ENCODE data around the gene RFX1. TPM values are rescaled to one million over a fixed set of nuclear protein-coding genes. Genes with fewer than 3 reads are reported as not detected.
A peak's percentile ranks its signal among the peaks of the same experiment; 100 is the strongest.

The RFX1 gene
- polyA plus RNA-seq, 1 donor from 2014 or later: 2.2 TPM

- Histone ChIP-seq H3K79me2 (replicated peaks; ENCODE audit: insufficient read depth, low read length) (peaks cover 12% of the 10 kb centered on the region), H3K9me2 (ENCODE audit: insufficient read depth, low read length) (no peaks in the 10 kb centered on the region), H3K36me3 (ENCODE audit: insufficient read depth, low read length) (no peaks in the 10 kb centered on the region), H3K4me2 (ENCODE audit: low read length) (no peak overlapping the region), H3K27ac (ENCODE audit: low read length) (peak overlapping the region; percentile 98), H2AFZ (ENCODE audit: low read depth, low read length) (peak overlapping the region; percentile 96), H3K27me3 (ENCODE audit: insufficient read depth, low read depth, low read length) (no peaks in the 10 kb centered on the region), H3K4me3 (ENCODE audit: low read length) (peak overlapping the region; percentile 74), H3K9me3 (ENCODE audit: low read length) (no peaks in the 10 kb centered on the region), H4K20me1 (ENCODE audit: insufficient read depth) (no peaks in the 10 kb centered on the region), H3K9ac (ENCODE audit: low read length) (peak overlapping the region; percentile 95), H3F3A (ENCODE audit: insufficient read depth, low read length, poor library complexity, severe bottlenecking) (no peaks in the 10 kb centered on the region)
- TF ChIP-seq RAD21 (conservative IDR thresholded peaks at IDR 0.05) (no peak), POLR2AphosphoS5 (IDR thresholded peaks at IDR 0.05) (no peak), EP300 (conservative IDR thresholded peaks at IDR 0.05; ENCODE audit: poor library complexity, severe bottlenecking) (peak; percentile 12), SMC3 (conservative IDR thresholded peaks at IDR 0.05; ENCODE audit: poor library complexity) (peak; percentile 19)
- TF ChIP-seq, protein P1, sequence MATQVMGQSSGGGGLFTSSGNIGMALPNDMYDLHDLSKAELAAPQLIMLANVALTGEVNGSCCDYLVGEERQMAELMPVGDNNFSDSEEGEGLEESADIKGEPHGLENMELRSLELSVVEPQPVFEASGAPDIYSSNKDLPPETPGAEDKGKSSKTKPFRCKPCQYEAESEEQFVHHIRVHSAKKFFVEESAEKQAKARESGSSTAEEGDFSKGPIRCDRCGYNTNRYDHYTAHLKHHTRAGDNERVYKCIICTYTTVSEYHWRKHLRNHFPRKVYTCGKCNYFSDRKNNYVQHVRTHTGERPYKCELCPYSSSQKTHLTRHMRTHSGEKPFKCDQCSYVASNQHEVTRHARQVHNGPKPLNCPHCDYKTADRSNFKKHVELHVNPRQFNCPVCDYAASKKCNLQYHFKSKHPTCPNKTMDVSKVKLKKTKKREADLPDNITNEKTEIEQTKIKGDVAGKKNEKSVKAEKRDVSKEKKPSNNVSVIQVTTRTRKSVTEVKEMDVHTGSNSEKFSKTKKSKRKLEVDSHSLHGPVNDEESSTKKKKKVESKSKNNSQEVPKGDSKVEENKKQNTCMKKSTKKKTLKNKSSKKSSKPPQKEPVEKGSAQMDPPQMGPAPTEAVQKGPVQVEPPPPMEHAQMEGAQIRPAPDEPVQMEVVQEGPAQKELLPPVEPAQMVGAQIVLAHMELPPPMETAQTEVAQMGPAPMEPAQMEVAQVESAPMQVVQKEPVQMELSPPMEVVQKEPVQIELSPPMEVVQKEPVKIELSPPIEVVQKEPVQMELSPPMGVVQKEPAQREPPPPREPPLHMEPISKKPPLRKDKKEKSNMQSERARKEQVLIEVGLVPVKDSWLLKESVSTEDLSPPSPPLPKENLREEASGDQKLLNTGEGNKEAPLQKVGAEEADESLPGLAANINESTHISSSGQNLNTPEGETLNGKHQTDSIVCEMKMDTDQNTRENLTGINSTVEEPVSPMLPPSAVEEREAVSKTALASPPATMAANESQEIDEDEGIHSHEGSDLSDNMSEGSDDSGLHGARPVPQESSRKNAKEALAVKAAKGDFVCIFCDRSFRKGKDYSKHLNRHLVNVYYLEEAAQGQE (IDR thresholded peaks at IDR 0.05; ENCODE audit: borderline replicate concordance): peak; percentile 55
These were observed 844 bp upstream of the RFX1 start for GRCh38 chr19:14006766-14007562.

- Histone ChIP-seq H3K79me2 (replicated peaks; ENCODE audit: insufficient read depth, low read length) (peaks cover 19% of the 10 kb centered on the region), H2AFZ (ENCODE audit: low read depth, low read length) (peak overlapping the region; percentile 65), H3K9me3 (ENCODE audit: low read length) (no peaks in the 10 kb centered on the region), H3K4me2 (ENCODE audit: low read length) (no peak overlapping the region), H3F3A (ENCODE audit: insufficient read depth, low read length, poor library complexity, severe bottlenecking) (no peaks in the 10 kb centered on the region), H3K36me3 (ENCODE audit: insufficient read depth, low read length) (no peaks in the 10 kb centered on the region), H4K20me1 (ENCODE audit: insufficient read depth) (no peaks in the 10 kb centered on the region), H3K27me3 (ENCODE audit: insufficient read depth, low read depth, low read length) (no peaks in the 10 kb centered on the region), H3K4me3 (ENCODE audit: low read length) (peak overlapping the region; percentile 74), H3K9me2 (ENCODE audit: insufficient read depth, low read length) (no peaks in the 10 kb centered on the region), H3K27ac (ENCODE audit: low read length) (peak overlapping the region; percentile 98), H3K9ac (ENCODE audit: low read length) (peak overlapping the region; percentile 95)
- TF ChIP-seq RAD21 (conservative IDR thresholded peaks at IDR 0.05): no peak
- no peak for TF ChIP-seq CTCF (IDR thresholded peaks at IDR 0.05; ENCODE audit: poor library complexity, severe bottlenecking)
- no peak for TF ChIP-seq MXI1 (conservative IDR thresholded peaks at IDR 0.05; ENCODE audit: poor library complexity, severe bottlenecking)
- no peak for TF ChIP-seq SMC3 (conservative IDR thresholded peaks at IDR 0.05; ENCODE audit: poor library complexity)
- no peak for TF ChIP-seq POLR2AphosphoS5 (IDR thresholded peaks at IDR 0.05)
- TF ChIP-seq EP300 (conservative IDR thresholded peaks at IDR 0.05; ENCODE audit: poor library complexity, severe bottlenecking): no peak
- no peak for TF ChIP-seq TAF1 (IDR thresholded peaks at IDR 0.05; ENCODE audit: low read depth)
- no peak for TF ChIP-seq EZH2 (IDR thresholded peaks at IDR 0.05; ENCODE audit: borderline replicate concordance, insufficient read depth, low read length, poor library complexity, severe bottlenecking)
- TF ChIP-seq, protein P1 (IDR thresholded peaks at IDR 0.05; ENCODE audit: borderline replicate concordance): no peak
These were observed 603 bp downstream of the RFX1 start for GRCh38 chr19:14005349-14006084.

Measured in neural cell (in vitro differentiated cells).